ENCODE data around the gene NIPBL.

DNA sequence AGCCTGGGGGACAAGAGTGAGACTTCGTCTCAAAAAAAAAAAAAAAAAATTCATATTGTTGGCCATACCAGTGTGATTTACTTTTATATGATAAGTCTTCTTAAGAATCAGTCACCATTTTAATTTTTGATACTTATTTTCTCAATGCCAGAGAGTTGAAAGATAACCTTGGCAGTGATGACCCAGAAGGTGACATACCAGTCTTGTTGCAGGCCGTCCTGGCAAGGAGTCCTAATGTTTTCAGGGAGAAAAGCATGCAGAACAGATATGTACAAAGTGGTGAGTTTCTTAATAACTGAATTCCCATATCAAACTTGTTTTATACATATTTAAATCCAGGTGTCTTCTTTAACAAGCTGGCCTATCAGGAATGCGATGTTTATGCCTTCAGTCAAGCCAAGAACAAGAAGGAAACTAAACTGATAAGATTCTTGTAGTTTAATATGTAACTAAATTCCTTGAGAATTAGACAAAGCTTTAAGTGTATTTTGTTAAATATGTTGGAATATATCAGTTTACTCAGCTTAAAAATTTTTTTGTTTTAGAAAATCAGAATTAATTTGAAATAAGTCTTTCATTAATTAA, 81.5 kb downstream of the NIPBL start:
- TF ChIP-seq, protein P1, sequence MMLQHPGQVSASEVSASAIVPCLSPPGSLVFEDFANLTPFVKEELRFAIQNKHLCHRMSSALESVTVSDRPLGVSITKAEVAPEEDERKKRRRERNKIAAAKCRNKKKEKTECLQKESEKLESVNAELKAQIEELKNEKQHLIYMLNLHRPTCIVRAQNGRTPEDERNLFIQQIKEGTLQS (CRISPR knock-in tag; conservative IDR thresholded peaks at IDR 0.05) = no peak
- TF ChIP-seq, protein P2, sequence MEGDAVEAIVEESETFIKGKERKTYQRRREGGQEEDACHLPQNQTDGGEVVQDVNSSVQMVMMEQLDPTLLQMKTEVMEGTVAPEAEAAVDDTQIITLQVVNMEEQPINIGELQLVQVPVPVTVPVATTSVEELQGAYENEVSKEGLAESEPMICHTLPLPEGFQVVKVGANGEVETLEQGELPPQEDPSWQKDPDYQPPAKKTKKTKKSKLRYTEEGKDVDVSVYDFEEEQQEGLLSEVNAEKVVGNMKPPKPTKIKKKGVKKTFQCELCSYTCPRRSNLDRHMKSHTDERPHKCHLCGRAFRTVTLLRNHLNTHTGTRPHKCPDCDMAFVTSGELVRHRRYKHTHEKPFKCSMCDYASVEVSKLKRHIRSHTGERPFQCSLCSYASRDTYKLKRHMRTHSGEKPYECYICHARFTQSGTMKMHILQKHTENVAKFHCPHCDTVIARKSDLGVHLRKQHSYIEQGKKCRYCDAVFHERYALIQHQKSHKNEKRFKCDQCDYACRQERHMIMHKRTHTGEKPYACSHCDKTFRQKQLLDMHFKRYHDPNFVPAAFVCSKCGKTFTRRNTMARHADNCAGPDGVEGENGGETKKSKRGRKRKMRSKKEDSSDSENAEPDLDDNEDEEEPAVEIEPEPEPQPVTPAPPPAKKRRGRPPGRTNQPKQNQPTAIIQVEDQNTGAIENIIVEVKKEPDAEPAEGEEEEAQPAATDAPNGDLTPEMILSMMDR (IDR thresholded peaks at IDR 0.05) = no peak
- TF ChIP-seq, protein P3, sequence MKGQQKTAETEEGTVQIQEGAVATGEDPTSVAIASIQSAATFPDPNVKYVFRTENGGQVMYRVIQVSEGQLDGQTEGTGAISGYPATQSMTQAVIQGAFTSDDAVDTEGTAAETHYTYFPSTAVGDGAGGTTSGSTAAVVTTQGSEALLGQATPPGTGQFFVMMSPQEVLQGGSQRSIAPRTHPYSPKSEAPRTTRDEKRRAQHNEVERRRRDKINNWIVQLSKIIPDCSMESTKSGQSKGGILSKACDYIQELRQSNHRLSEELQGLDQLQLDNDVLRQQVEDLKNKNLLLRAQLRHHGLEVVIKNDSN (CRISPR knock-in tag; IDR thresholded peaks at IDR 0.05) = no peak

Data from WTC11 (cell line).